ENCODE measurements around the gene KRTAP6-3.

KRTAP6-3 gene

DNA sequence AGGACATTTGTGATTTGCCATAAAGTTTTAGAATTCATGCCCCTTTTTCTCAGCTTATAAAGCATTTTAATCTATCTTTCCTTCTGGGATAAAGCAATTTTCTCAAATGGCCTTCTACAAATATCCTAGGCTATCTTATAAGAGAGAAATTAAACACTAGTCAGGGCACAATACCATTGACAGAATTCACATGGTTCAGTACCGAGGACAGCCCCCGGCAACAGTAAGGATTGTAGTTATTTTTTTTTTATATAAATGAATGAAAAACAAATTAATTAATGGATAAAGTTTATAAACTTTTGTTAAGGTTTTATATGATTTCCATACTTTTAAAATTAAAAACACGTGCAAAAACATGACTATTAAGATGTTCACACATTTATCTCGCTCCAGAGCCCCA is 35.9 kb downstream of the KRTAP6-3 start:
- DNase-seq: no peak

DNA sequence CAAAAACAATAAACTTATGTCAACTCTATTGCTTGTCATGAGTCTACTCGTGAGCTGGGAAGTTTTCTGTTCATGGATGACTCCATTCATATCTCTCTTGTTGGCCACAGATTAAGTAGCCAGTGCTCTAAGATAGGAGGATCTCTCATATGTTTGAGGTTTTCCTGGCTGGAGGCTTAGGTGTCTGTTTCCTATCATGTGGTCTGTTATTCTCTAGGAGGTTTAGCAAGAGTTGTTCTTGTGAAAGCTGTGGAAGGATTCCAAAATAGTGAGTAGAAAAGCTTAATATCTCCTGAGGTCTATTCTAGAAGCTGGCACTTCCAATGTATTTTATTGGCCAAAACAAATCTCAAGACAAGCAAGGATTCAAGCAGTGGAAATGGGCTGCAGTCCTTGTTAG is 37.0 kb downstream of the KRTAP6-3 start:
- DNase-seq: no peak

DNA sequence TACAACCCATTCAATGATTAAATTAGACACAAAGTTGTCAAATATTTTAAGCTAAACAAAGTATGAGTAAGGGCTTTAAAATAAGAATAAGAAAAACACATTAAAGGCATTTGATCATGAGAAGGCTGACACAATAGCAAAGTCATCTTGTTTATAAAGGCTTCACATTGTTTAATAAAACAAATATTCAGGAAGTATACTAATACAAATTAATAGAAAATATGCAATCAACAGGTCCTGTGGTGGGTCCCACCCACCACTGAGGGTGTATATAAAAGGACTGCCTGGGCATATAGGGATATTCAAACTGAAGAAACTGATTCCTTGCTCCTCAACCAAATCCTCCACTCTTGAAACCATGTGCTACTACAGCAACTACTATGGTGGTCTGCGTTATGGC is 42.7 kb downstream of the KRTAP6-3 start, which contains the start of gene KRTAP20-2:
Gene KRTAP20-2, plus strand, starts transcription at position 301 of the 400 bp plus-strand sequence. Its CDS starts 58 bp downstream, at position 359.
- no peak for DNase-seq

DNA sequence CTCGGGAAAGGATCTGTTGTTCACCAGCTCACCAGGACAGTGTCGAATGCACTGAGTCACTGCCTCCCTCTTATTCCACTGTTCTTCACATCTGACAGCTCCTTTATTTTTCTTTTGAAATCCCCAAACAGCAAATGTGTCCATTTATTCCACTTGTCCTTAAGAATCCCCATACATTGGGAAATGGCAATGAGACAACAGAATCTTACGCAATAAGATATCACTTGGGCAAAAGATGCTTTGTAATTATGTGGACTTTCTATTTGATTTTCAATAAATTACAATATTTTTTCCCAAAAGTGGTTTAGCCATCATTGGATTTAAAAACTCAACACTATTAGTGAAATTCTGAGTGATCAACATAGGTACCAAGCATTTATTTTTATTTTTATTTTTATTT is 46.4 kb downstream of the KRTAP6-3 start:
- no peak for DNase-seq

DNA sequence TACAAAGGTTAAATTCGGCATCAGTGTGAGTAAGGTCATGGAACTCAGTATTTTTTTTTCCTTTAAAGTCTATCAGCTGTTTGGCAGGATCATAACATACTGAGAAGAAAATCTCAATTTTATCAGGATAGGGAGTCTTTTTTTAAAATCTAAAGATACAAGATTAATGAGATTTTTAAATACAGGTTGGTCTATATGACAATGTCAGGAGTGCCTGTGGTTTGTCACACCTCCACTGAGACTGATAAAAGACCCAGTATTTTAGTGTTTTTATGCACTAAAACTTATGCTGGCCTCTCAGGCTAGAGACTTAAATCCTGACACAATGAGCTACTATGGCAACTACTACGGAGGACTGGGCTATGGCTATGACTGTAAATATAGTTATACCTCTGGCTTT is 50.3 kb downstream of the KRTAP6-3 start, which contains the start of gene KRTAP20-3:
Gene KRTAP20-3, plus strand, starts transcription at position 301 of the 400 bp plus-strand sequence.
- DNase-seq: no peak

Measured in activated CD4-positive, alpha-beta T cell treated with anti-CD3 and anti-CD28 coated beads for 48 hours (primary cell).